HG02870 (cell line): ENCODE measurements around the gene ADK.

Source experiments
- ATAC-seq: cut with Tn5 transposase; IDR thresholded peaks from one replicate; pipeline ENCODE4 v1.9.1; 2021; ENCODE audit warnings: mild to moderate bottlenecking, moderate library complexity; ENCODE audit not compliant: unreplicated experiment

The ADK gene

DNA sequence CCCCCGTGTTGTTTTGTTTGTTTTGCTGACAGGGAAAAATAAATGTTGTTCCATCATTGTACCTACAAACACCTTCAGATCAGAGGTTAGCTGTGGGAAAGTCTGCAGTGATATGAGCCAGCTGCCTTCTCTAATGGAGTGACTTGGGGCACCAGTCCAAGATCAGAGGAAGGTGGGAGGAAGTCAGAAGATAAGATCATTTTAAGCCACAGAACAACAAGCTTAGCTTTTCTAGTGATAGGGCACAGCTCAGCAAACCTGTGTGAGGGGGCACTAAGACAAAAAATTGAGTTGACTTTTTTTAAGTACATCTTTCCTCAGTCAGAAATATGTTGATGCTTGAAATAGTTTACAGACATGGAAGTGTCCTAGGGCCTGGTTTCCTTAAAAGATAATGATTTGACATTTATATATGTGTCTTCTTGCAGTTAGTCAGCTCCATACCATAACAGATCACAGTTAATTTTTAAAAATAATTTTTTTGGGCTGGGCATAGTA, 435.1 kb downstream of the ADK start:
- no peak for ATAC-seq

DNA sequence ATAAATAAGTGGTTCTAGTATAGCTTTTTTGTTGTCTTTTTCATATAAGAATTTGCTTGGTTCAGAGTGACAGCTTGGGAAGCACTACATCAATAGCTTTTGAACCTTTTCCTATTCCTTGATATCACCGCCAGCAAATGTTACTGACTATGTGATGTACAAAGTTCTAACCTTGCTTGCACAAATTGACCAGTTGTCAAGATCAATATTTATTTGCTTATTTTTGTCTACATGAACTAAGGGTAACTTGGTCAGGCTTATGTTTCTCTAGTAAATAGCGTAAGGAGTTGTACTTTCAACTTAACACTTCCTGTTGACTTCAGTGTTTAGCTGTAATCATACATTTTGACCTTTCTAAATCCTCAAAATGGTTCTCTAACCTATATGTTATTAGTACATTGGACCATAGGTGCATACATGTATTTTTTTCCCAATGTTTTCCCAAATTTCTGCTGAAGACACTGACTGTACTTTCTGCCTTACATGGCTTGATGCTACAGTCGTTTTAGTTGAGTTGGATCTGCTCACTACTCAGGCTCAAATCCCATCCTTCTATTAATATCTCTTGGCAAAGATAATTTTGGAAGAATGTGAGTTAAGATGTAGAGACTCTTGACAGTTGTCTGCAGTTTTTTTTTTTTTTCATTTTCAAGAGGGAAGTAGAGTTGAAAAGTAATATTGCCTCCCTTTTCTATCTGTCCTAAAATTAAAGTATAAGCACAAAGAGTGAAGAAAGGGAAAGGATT, 436.3 kb downstream of the ADK start:
- no peak for ATAC-seq

- ATAC-seq: no peak
Measured at GRCh38 chr10:74589226-74589673, 438.2 kb downstream of the ADK start.

DNA sequence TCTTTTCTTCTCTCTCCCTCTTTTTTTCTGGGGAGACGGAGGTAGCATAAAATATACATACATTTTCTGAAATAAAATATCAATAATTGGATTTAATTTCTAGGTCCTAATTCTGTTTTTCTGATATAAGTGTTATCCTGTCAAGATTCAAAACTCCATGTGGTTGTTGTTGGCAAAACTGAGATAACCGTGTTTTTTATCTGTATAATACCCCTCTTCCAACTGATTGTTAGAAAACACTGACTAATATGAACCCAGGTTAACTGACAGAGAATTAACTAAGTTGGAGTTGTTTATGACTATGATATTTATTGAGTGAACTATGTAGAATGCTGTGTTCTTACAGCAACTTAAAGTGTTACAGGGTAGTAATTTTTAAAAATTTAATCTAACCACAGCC, 438.8 kb downstream of the ADK start:
- no peak for ATAC-seq

DNA sequence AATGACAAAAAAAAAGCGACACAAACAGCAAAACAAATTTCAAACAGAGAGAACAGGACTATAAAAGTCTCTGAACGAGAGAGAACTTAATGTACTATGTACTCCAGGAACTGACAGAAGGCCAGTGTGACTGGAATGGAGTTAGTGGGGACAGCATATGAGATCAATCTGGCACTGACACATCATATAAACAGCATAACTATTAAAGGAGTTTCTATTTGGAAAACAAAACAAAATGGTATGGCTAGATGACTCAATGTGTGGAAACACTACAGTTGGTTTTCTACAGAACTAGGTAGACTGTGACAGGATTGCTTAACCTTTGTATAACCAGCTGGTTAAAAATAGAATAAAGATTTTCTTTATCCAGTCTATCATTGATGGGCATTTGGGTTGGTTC, 442.4 kb downstream of the ADK start:
- no peak for ATAC-seq

- ATAC-seq: no peak
Measured at GRCh38 chr10:74596713-74597112, 445.7 kb downstream of the ADK start.

DNA sequence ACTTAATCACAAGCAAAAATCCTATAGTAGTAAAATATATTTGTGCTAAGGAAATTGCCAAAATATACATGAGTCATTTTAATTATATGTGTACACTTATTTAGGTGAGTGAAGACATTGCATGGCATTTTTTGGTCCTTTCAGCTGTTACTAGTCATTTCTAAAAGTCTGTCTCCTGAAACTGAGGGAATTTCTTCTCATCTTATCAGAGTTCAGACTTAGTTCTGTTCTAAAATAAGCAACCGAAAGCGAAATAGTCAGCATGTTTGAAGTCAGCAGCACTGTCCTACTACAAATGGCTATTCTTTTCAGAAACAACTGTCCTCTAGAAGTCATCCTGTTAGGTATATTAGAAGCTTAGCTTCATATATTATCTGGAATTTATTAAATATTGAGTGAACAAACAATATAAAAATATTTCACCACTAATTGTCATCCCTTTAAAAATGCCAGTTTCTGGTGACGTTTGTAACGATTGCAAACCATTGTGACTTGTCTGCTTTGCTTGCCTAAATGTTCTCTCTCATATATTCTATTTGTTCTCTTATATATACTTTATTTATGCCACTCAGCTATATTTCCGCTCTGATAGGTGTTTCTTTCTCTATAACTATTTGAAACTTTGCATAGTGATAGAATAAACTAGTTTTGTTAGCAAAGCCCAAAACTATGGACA, 448.0 kb downstream of the ADK start:
- ATAC-seq: peak; percentile 78

GRCh38 chr10:74599672-74600071, 448.7 kb downstream of the ADK start:
- no peak for ATAC-seq

GRCh38 chr10:74600170-74600569, 449.1 kb downstream of the ADK start:
- ATAC-seq: no peak

DNA sequence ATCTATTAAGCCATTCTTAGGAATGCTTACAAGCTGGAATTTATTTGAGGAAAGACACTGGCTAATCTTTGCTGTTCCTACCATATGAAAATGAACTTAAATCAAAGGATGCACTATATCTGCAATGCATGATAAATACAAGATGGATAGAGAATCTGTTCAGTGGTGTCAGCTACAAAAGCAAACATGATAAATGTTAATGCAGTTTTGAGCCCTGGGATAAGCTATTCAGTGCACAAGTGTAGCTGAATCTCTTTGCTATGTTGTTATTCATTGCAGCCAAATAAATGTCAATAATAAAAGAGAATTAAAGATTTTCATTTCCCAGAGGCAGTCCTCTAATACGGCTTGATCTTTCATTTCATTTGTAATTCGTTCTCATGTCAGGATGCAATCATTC, 451.6 kb downstream of the ADK start:
- no peak for ATAC-seq

- no peak for ATAC-seq
Measured at GRCh38 chr10:74610299-74610698, 459.3 kb downstream of the ADK start.

GRCh38 chr10:74612195-74612594, 461.2 kb downstream of the ADK start:
- no peak for ATAC-seq

GRCh38 chr10:74620626-74621025, 469.6 kb downstream of the ADK start:
- ATAC-seq: no peak

DNA sequence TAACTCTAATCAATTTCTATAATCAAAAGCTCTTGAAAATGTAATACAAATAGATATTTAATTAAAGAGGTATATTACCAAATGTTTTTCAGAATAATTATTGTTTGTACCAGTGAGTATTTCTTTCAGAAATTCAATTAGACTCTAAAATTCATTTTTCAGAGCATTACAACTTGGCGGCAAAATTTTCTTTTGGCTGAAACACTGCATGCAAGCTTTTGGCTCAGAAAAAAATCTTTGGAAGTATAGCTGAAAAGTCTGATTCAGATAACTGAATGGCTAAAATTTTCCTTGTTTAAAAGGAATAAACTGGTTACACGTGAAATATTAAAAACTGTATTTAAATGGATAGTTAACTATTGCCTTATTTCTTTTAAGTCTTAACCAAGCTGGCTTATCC, 472.8 kb downstream of the ADK start:
- no peak for ATAC-seq

DNA sequence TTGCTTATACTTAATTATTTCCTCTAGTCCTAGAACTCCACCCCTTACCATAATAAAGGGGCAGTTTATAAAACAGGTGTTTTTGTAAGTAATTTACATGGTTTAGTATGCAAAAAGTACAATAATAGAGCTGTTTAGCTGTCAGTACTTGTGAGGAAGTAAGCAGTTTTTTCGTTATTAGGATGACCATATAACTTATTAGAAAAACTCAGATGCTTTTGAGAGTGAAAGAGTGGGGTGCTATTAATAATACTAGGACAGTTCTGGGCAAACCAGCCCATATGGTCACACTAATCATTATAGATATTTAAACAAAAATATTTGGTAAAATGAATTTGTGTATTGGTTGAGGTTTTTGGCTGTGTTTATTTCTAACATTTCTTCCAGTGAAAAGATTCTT, 473.5 kb downstream of the ADK start:
- no peak for ATAC-seq

DNA sequence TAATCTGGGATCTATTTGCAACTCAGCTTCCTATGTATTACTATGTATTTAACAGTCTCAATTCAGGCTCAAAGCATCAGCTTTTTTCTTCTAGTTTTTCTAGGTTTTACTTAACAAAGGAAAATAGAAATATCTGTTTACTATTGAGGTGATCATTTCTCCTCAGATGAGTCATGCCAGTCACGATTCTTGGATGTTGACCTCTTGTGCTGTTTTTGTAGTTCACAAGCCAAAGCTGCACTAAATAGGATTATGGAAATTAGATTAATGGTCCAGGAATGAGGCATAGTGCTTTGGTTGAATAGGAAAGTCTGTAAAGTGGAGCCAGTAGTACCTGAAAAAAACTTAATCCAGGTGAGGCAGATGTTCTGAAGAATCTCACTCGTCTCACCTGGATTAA, 477.1 kb downstream of the ADK start:
- ATAC-seq: no peak

DNA sequence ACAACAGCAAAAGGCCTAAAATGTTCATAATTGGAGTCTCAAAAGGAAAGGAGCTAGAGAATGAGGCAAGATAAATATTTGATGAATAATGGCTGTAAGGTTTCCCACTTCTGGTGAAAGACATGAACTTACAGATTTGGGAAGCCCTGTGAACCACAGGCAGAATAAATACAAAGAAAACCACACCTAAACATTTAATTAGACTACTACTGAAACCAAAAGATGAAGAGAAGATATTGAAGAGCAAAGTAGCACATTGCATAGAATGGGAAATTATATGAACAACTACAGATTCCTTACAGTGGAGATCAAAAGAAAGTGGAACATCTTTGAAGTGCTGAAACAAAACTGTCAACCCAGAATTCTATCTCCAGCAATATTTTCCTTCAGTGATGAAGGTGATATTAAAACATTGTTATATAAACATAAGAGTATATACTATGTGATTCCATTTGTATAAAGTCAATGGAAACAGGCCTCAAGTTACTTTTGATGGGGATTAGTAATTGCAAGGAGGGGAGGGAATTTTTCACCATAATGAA, 484.0 kb downstream of the ADK start:
- ATAC-seq: no peak

GRCh38 chr10:74635655-74636054, 484.6 kb downstream of the ADK start:
- no peak for ATAC-seq

DNA sequence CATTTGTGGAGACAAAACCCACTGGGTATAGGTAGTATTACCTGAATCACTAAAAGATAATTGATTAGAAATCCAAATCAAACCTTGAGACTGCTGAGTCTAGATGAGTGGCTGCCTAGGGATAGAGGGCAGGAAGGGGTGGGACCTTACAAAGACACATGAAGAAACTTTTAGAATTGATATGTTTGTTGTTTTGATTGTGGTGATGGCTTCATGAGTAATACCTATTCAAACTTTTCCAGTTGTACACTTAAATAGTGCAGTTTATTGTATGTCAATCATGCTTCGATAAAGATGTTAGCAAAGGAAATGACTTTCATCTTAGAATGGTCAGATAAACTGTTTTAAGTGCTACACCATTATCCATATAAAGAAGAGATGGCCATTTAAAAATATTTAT, 486.7 kb downstream of the ADK start:
- ATAC-seq: no peak

DNA sequence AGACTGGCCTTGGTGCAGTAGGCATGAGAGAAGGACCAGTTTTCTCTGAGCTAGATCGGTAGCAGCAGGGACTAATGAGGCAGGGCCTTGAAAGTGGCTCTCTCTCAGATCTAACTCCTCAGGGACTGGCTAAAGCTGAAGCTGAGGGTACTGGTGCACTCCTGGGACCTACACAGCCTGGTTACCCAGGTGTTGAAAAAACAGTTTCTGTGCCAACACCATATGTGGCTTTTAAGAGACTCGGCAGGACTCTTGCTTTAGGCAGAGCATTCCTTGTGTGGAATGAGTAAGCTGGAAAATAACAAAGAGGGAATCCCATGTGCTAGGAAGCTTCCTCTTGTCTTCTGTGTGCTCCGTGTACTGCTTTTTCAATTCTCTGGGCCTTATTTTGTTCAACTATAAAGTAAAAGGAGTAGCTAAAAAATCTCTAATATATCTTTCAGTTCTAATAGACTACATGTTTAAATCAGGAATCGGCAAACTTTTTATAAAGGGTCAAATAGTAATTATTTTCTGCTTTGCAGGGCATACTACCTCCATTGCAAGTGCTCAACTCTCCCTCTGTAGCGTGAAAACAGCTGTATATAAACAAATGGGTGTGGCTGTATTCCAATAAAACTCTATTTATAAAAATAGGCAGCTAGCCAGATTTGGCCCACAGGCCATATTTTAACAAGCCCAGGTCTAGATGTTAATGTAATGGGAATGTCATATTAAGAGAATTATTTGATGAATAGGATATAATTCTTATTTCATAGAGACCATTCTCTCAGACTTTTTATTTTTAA, 489.3 kb downstream of the ADK start:
- ATAC-seq: no peak

DNA sequence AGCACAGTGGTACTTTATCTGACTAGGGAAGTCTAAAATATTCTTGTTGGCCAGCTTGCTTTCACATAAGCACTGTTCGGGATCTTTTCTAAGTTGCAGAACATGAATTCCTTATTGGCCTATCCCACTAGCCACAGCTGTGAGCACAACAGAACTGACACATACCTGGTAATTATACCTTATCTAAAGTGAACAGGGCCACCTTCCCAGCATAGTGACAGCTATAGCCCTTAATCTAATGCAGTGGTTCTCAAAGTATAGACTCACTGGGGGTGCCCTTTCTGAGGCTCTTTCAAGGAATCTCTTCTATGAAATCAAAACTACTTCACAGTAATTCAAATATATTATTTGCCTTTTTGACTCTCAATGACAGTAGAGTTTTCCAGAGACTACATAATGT, 490.6 kb downstream of the ADK start:
- ATAC-seq: no peak
